K562 (cell line): ENCODE measurements around the gene FAM98C. TPM values are rescaled to one million over a fixed set of nuclear protein-coding genes. Genes with fewer than 3 reads are reported as not detected.

Experiments
- CXXC5 ChIP-seq: fragments of 250-450 bp; sonication (Bioruptor Pico); IDR thresholded peaks from 2 replicates; pipeline ENCODE4 v1.8.0; 2022; ENCODE audit warnings: inconsistent platforms, mild to moderate bottlenecking, moderate library complexity
- DACH1 ChIP-seq: fragments of 450-650 bp; IDR thresholded peaks from 2 replicates; pipeline ENCODE4 v1.6.1; 2018; ENCODE audit not compliant: partially characterized antibody
- NFIC ChIP-seq: fragments of 450-650 bp; IDR thresholded peaks from 2 replicates; pipeline ENCODE4 v1.6.1; 2017; ENCODE audit warnings: mild to moderate bottlenecking, inconsistent platforms
- ZNF436 ChIP-seq: fragments of 250-450, 450-650 bp; sonication (Bioruptor Pico); formaldehyde crosslinking; IDR thresholded peaks from 2 replicates; pipeline ENCODE4 v1.7.0; 2020; ENCODE audit warnings: mild to moderate bottlenecking
- polyA plus RNA-seq, 8 experiments: library from polyadenylated mRNA; depleted of rRNA in 4 of 8; stranded (reverse) in 5 of 8; unstranded in 3 of 8; fragments of >200 nt; fragmentation: Nextera tagmentation in 2 of 8; fragmentation: Illumina TruSeq in 1 of 8; extraction: Ambion mirVana in 2 of 8; extraction: Trizol in 1 of 8; gene quantifications; 2 replicates each; pipeline versions ENCODE4 v1.2.1 to v1.2.3, GENCODE V29; 2011 to 2014; ENCODE audit warnings: inconsistent platforms in 1 of 8, missing spikeins in 1 of 8
- total RNA-seq, 7 experiments: library from RNA; depleted of rRNA in 6 of 7; stranded (reverse); fragments of >200 nt in 6 of 7; fragmentation: Illumina TruSeq in 2 of 7; extraction: Trizol in 2 of 7; gene quantifications; 2 replicates each; pipeline versions ENCODE4 v1.2.1 to v1.2.3, GENCODE V29; 2011 to 2021; ENCODE audit warnings: low replicate concordance in 1 of 7
- TF ChIP-seq, protein P1 (sequence below): fragments of 450-650 bp; IDR thresholded peaks from 2 replicates; pipeline ENCODE4 v1.6.1; 2016; ENCODE audit warnings: low read depth
- TF ChIP-seq, protein P2 (sequence below): fragments of 250-450 bp; sonication (Bioruptor Pico); IDR thresholded peaks from 2 replicates; pipeline ENCODE4 v1.4.0; 2020; ENCODE audit warnings: mild to moderate bottlenecking, moderate library complexity
- TF ChIP-seq, protein P3 (sequence below): fragments of 450-650 bp; IDR thresholded peaks from 2 replicates; pipeline ENCODE4 v1.6.1; 2016; ENCODE audit warnings: borderline replicate concordance

The FAM98C gene
- total and polyA plus RNA-seq, 9 of the 15 experiments (the other 6 are each of a cell fraction or from before 2014, with no cell fraction given): 1.7 to 43.8 (median 13.7) TPM

DNA sequence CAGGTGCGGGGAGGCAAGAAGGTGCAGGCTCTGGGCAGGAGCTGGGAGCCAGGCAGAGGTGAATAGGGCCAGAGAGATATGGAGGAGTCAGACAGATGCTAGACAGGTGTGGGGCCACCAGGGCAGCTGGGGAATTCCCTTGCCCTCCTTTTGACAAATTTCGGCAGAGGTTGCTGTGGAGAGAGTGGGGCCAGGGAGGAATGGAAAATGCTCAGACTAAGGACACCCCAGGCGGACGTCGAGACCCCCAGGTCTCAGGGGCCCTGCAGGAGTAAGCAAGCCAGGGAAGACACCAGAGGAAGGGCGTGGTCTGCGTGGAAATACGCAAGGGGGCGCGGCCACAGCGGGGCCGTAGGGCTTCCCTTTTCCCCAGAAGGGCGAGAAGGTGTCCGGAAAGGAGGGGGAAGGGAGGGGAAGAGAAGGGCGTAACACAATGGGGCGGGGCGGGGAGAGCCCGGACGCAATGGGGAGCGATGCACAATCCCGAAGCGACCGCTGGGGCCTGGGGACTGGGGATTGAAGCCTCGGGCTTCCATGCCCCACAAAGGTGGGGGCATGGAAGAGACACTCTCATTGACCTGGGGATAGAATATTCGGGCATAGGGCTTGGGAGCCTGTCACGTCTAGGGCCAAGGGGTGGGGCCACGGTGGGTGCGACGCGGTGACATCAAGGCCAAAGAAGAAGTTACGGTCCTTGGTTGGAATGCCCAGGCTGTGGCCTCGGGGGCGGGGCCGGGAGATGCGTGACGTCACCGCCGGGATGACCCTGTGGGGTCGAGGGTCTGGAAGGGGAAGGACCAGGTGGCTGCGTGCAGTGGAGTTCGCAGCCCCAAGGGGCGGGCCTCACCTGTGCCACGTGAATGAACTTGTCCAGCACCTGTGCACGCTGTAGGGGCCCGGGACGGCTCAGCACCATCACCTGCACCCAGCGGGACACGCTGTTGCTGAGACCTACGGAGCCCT is 14.9 kb downstream of the FAM98C start (continued):
- TF ChIP-seq, protein P1, sequence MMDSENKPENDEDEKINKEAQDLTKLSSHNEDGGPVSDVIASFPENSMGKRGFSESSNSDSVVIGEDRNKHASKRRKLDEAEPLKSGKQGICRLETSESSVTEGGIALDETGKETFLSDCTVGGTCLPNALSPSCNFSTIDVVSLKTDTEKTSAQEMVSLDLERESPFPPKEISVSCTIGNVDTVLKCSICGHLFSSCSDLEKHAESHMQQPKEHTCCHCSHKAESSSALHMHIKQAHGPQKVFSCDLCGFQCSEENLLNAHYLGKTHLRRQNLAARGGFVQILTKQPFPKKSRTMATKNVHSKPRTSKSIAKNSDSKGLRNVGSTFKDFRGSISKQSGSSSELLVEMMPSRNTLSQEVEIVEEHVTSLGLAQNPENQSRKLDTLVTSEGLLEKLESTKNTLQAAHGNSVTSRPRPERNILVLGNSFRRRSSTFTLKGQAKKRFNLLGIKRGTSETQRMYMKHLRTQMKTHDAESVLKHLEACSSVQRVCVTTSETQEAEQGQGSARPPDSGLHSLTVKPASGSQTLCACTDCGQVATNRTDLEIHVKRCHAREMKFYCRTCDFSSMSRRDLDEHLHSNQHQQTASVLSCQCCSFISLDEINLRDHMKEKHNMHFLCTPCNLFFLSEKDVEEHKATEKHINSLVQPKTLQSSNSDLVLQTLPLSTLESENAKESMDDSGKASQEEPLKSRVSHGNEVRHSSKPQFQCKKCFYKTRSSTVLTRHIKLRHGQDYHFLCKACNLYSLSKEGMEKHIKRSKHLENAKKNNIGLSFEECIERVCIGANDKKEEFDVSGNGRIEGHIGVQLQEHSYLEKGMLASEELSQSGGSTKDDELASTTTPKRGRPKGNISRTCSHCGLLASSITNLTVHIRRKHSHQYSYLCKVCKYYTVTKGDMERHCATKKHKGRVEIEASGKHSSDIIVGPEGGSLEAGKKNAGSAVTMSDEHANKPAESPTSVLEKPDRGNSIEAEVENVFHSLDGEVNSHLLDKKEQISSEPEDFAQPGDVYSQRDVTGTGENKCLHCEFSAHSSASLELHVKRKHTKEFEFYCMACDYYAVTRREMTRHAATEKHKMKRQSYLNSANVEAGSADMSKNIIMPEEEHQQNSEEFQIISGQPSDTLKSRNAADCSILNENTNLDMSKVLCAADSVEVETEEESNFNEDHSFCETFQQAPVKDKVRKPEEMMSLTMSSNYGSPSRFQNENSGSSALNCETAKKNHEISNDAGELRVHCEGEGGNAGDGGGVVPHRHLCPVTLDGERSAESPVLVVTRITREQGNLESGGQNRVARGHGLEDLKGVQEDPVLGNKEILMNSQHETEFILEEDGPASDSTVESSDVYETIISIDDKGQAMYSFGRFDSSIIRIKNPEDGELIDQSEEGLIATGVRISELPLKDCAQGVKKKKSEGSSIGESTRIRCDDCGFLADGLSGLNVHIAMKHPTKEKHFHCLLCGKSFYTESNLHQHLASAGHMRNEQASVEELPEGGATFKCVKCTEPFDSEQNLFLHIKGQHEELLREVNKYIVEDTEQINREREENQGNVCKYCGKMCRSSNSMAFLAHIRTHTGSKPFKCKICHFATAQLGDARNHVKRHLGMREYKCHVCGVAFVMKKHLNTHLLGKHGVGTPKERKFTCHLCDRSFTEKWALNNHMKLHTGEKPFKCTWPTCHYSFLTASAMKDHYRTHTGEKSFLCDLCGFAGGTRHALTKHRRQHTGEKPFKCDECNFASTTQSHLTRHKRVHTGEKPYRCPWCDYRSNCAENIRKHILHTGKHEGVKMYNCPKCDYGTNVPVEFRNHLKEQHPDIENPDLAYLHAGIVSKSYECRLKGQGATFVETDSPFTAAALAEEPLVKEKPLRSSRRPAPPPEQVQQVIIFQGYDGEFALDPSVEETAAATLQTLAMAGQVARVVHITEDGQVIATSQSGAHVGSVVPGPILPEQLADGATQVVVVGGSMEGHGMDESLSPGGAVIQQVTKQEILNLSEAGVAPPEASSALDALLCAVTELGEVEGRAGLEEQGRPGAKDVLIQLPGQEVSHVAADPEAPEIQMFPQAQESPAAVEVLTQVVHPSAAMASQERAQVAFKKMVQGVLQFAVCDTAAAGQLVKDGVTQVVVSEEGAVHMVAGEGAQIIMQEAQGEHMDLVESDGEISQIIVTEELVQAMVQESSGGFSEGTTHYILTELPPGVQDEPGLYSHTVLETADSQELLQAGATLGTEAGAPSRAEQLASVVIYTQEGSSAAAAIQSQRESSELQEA: no peak
- TF ChIP-seq, protein P2, sequence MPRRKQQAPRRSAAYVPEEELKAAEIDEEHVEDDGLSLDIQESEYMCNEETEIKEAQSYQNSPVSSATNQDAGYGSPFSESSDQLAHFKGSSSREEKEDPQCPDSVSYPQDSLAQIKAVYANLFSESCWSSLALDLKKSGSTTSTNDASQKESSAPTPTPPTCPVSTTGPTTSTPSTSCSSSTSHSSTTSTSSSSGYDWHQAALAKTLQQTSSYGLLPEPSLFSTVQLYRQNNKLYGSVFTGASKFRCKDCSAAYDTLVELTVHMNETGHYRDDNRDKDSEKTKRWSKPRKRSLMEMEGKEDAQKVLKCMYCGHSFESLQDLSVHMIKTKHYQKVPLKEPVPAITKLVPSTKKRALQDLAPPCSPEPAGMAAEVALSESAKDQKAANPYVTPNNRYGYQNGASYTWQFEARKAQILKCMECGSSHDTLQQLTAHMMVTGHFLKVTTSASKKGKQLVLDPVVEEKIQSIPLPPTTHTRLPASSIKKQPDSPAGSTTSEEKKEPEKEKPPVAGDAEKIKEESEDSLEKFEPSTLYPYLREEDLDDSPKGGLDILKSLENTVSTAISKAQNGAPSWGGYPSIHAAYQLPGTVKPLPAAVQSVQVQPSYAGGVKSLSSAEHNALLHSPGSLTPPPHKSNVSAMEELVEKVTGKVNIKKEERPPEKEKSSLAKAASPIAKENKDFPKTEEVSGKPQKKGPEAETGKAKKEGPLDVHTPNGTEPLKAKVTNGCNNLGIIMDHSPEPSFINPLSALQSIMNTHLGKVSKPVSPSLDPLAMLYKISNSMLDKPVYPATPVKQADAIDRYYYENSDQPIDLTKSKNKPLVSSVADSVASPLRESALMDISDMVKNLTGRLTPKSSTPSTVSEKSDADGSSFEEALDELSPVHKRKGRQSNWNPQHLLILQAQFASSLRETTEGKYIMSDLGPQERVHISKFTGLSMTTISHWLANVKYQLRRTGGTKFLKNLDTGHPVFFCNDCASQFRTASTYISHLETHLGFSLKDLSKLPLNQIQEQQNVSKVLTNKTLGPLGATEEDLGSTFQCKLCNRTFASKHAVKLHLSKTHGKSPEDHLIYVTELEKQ: no peak
- TF ChIP-seq NFIC (peak; percentile 58), DACH1 (peak; percentile 6), ZNF436 (CRISPR knock-in tag) (no peak), CXXC5 (CRISPR knock-in tag) (peak; percentile 84)
- TF ChIP-seq, protein P3, sequence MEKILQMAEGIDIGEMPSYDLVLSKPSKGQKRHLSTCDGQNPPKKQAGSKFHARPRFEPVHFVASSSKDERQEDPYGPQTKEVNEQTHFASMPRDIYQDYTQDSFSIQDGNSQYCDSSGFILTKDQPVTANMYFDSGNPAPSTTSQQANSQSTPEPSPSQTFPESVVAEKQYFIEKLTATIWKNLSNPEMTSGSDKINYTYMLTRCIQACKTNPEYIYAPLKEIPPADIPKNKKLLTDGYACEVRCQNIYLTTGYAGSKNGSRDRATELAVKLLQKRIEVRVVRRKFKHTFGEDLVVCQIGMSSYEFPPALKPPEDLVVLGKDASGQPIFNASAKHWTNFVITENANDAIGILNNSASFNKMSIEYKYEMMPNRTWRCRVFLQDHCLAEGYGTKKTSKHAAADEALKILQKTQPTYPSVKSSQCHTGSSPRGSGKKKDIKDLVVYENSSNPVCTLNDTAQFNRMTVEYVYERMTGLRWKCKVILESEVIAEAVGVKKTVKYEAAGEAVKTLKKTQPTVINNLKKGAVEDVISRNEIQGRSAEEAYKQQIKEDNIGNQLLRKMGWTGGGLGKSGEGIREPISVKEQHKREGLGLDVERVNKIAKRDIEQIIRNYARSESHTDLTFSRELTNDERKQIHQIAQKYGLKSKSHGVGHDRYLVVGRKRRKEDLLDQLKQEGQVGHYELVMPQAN: no peak
